Peyer's patch (tissue), 4 donors: ENCODE data around the gene CHSY1.

Experiments
- POLR2A ChIP-seq, 2 donors: fragments of 450-650 bp; IDR thresholded peaks; one replicate each; pipeline ENCODE4 v1.5.1; 2017; ENCODE audit warnings: antibody characterized with exemption in 2 of 2, mild to moderate bottlenecking in 2 of 2, moderate library complexity in 2 of 2
- TF ChIP-seq, protein P1 (sequence below), 6 experiments: fragments of 450-650 bp in 4 of 6; fragments of 200-600 bp in 2 of 6; sonication (generic) in 1 of 6; IDR thresholded peaks; one replicate each; pipeline ENCODE4 v1.5.1; 2017 to 2019; ENCODE audit warnings: antibody characterized with exemption in 6 of 6, mild to moderate bottlenecking in 3 of 6, moderate library complexity in 1 of 6

DNA sequence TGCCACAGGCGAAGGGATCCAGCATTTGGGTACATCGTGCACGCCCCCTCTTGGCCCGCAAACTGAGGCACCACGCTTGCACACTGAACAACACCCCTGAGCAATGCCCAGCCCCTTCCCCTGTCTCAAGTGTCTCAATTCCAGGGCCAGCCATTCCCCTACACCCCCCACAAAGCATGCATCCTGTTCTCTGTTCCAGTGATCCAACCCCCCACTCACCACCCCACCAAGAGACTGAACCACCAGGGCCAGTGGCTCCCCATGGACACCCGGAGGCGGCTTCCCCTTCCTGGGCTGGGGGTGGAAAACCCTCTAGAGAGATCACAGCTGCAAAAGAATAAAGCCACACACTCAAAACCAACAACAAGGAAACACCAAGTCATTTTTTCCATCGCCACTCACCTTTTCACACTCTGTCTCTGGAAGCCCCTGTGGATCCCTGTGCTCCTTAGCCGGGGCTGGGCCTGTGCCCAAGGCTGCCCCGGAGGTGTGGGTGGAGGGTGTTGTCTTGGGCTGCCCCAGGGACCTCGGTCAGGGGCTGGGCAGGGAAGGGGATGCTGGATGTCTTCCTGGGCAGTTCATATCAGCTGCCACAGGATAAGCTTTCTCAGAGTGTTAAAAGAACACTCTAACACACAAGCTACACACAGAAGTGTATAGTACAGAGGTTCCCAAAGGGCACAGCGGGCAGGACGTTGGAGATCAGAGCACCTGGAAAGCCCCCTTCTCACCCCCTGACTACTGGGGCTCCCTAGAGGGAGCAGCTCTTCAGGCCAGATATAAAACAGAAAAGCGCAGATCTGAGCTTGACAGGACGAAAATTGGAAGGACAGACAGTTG lies 92.5 kb downstream of the CHSY1 start:
- TF ChIP-seq, protein P1, sequence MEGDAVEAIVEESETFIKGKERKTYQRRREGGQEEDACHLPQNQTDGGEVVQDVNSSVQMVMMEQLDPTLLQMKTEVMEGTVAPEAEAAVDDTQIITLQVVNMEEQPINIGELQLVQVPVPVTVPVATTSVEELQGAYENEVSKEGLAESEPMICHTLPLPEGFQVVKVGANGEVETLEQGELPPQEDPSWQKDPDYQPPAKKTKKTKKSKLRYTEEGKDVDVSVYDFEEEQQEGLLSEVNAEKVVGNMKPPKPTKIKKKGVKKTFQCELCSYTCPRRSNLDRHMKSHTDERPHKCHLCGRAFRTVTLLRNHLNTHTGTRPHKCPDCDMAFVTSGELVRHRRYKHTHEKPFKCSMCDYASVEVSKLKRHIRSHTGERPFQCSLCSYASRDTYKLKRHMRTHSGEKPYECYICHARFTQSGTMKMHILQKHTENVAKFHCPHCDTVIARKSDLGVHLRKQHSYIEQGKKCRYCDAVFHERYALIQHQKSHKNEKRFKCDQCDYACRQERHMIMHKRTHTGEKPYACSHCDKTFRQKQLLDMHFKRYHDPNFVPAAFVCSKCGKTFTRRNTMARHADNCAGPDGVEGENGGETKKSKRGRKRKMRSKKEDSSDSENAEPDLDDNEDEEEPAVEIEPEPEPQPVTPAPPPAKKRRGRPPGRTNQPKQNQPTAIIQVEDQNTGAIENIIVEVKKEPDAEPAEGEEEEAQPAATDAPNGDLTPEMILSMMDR (IDR thresholded peaks at IDR 0.05): no peak
- TF ChIP-seq POLR2A (IDR thresholded peaks at IDR 0.05): no peak
